Spleen (tissue), 11 donors: Measurements from ENCODE around the gene LAMC3. TPM values are rescaled to one million over a fixed set of nuclear protein-coding genes. Genes with fewer than 3 reads are reported as not detected.

Experiments used
- DNase-seq: peaks from one replicate; pipeline ENCODE4 v3.0.0-alpha.2; 2020
- H3K27ac ChIP-seq, 8 donors: fragments of 200-600 bp; sonication (generic) in 7 of 8; 1 replicate in 4 of 8; 2 replicates in 4 of 8; pipeline versions ENCODE4 v1.5.0 to v1.8.0; 2016 to 2021; ENCODE audit warnings: inconsistent platforms in 4 of 8, mild to moderate bottlenecking in 4 of 8, moderate library complexity in 1 of 8
- H3K27me3 ChIP-seq, 7 donors: fragments of 200-600 bp; sonication (generic) in 6 of 7; replicated peaks in 1 of 7; 1 replicate in 4 of 7; 2 replicates in 3 of 7; pipeline versions ENCODE4 v1.5.0 to v1.8.0; 2016 to 2021; ENCODE audit warnings: inconsistent platforms in 3 of 7, mild to moderate bottlenecking in 1 of 7
- H3K36me3 ChIP-seq, 6 donors: fragments of 200-600 bp; sonication (generic) in 5 of 6; 1 replicate in 4 of 6; 2 replicates in 2 of 6; pipeline versions ENCODE4 v1.5.0 to v1.8.0; 2016 to 2021; ENCODE audit warnings: inconsistent platforms in 2 of 6
- H3K4me1 ChIP-seq, 6 donors: fragments of 200-600 bp; sonication (generic) in 5 of 6; 1 replicate in 3 of 6; 2 replicates in 3 of 6; pipeline versions ENCODE4 v1.5.0 to v1.8.0; 2016 to 2021; ENCODE audit warnings: inconsistent platforms in 3 of 6
- H3K4me3 ChIP-seq, 8 donors: fragments of 200-600 bp; sonication (generic) in 7 of 8; 1 replicate in 4 of 8; 2 replicates in 4 of 8; pipeline versions ENCODE4 v1.5.0 to v1.8.0; 2016 to 2021; ENCODE audit warnings: inconsistent platforms in 4 of 8, mild to moderate bottlenecking in 4 of 8, moderate library complexity in 2 of 8
- H3K9me3 ChIP-seq, 8 donors: fragments of 200-600 bp; sonication (generic) in 7 of 8; 1 replicate in 4 of 8; 2 replicates in 4 of 8; pipeline versions ENCODE4 v1.5.0 to v1.8.0; 2016 to 2021; ENCODE audit warnings: inconsistent platforms in 4 of 8
- CTCF ChIP-seq, 11 experiments: fragments of 200-600 bp in 7 of 11; fragments of 450-650 bp in 4 of 11; sonication (generic) in 4 of 11; IDR thresholded peaks in 8 of 11; conservative IDR thresholded peaks in 3 of 11; 1 replicate in 7 of 11; 2 replicates in 4 of 11; pipeline versions ENCODE4 v1.4.0 to v1.8.0; 2016 to 2021; ENCODE audit warnings: antibody characterized with exemption in 11 of 11, inconsistent platforms in 4 of 11, mild to moderate bottlenecking in 1 of 11
- POLR2A ChIP-seq, 3 donors: fragments of 450-650 bp; IDR thresholded peaks; one replicate each; pipeline ENCODE4 v1.5.1; 2017; ENCODE audit warnings: antibody characterized with exemption in 3 of 3, mild to moderate bottlenecking in 1 of 3
- POLR2AphosphoS5 ChIP-seq, 3 donors: sonication (generic); formaldehyde crosslinking; IDR thresholded peaks; one replicate each; pipeline ENCODE4 v1.5.1; 2017; ENCODE audit warnings: antibody characterized with exemption in 3 of 3
- whole genome bisulfite sequencing, 5 donors: extraction: QIAGEN DNeasy Blood & Tissue Kit in 3 of 5; methylation state at CpG; one replicate each; pipeline versions ENCODE4 v1.1.5 to v1.1.7; 2013 to 2018; 5-methylcytosine and 5-hydroxymethylcytosine counted together
- intact Hi-C: fragments of 100-400 bp; cut with DNase I; formaldehyde crosslinking; loops from one replicate; pipeline ENCODE4 v1.15.0; 2023; ENCODE audit warnings: low total_unique reads
- polyA plus RNA-seq, 3 donors: library from polyadenylated mRNA; stranded (reverse); fragments of 200-250 nt; gene quantifications; one replicate each; pipeline ENCODE4 v1.2.1, GENCODE V29; 2013
- total RNA-seq, 7 donors: library from RNA; depleted of rRNA in 3 of 7; stranded (reverse); fragments of >200 nt in 3 of 7; fragmentation: NEBNext Ultra II Directional in 4 of 7; extraction: Animal tissue kit (Norgen Biotek cat#: 25700) in 4 of 7; gene quantifications; one replicate each; pipeline versions ENCODE4 v1.1.0 to v1.2.1, GENCODE V29; 2016 to 2021
- donor health status: healthy with polysubstance abuse.
- donor health status: DM: no; HTN: no; CAD: no; lungs with moderate emphysema.
- donor health status: DM: no; HTN: no; CAD: no.
- donor health status: Bipolar disorder and iron deficiency.
- donor health status: healthy.
- donor health status: DM: no; HTN: no; CAD: no.
- donor health status: DM: yes; HTN: yes; CAD: no.

Gene LAMC3
- total and polyA plus RNA-seq, 10 donors: 9.1 to 79.5 (median 34.6) TPM

GRCh38 chr9:131029574-131029952, 20.6 kb downstream of the LAMC3 start:
- no peaks in the 10 kb centered on the region for H3K36me3 ChIP-seq
- peaks cover 0 to 9% (median 0%) of the 10 kb centered on the region in 7 donors for H3K27me3 ChIP-seq
- intact Hi-C loops: no loop called here
- no peak for DNase-seq
- H3K4me1 ChIP-seq: no peaks in the 10 kb centered on the region
- no peaks in the 10 kb centered on the region for H3K9me3 ChIP-seq
- WGBS, 5 donors: 71 to 91% (median 86%) methylated on average over 3 of the region's 3 CpGs
- no peak for TF ChIP-seq CTCF (IDR thresholded peaks at IDR 0.05 in 8 of 11, conservative IDR thresholded peaks at IDR 0.05 in 3 of 11)
- no peak for TF ChIP-seq POLR2A (IDR thresholded peaks at IDR 0.05)
- TF ChIP-seq POLR2AphosphoS5 (IDR thresholded peaks at IDR 0.05): no peak
- H3K4me3 ChIP-seq: no peak overlapping the region
- H3K27ac ChIP-seq: no peak overlapping the region

GRCh38 chr9:131030239-131031004, 21.4 kb downstream of the LAMC3 start:
- intact Hi-C loops: no loop called here
- 80 to 95% (median 88%) methylated on average over 9 to 13 of the region's 13 CpGs for WGBS, 5 donors

GRCh38 chr9:131031005-131031641, 22.1 kb downstream of the LAMC3 start:
- 81 to 91% (median 87%) methylated on average over 13 to 17 of the region's 17 CpGs for WGBS, 5 donors
- no peak overlapping the region for H3K4me3 ChIP-seq
- no peaks in the 10 kb centered on the region for H3K27me3 ChIP-seq
- no peaks in the 10 kb centered on the region for H3K36me3 ChIP-seq
- intact Hi-C loops: no loop called here
- no peak for TF ChIP-seq CTCF (IDR thresholded peaks at IDR 0.05 in 8 of 11, conservative IDR thresholded peaks at IDR 0.05 in 3 of 11)
- no peak for TF ChIP-seq POLR2AphosphoS5 (IDR thresholded peaks at IDR 0.05)
- TF ChIP-seq POLR2A (IDR thresholded peaks at IDR 0.05): no peak
- no peak for DNase-seq
- peaks cover 0 to 3% (median 0%) of the 10 kb centered on the region in 6 donors for H3K4me1 ChIP-seq
- H3K9me3 ChIP-seq: no peaks in the 10 kb centered on the region
- H3K27ac ChIP-seq: no peak overlapping the region

More at GRCh38 chr9:131030239-131031004, 21.4 kb downstream of the LAMC3 start:
- no peaks in the 10 kb centered on the region for H3K36me3 ChIP-seq
- no peaks in the 10 kb centered on the region for H3K9me3 ChIP-seq
- H3K4me1 ChIP-seq: no peaks in the 10 kb centered on the region
- H3K27ac ChIP-seq: no peak overlapping the region
- no peak for TF ChIP-seq CTCF (IDR thresholded peaks at IDR 0.05 in 8 of 11, conservative IDR thresholded peaks at IDR 0.05 in 3 of 11)
- no peak overlapping the region for H3K4me3 ChIP-seq
- peaks cover 0 to 5% (median 0%) of the 10 kb centered on the region in 7 donors for H3K27me3 ChIP-seq
- DNase-seq: no peak

GRCh38 chr9:131031642-131032005, 22.6 kb downstream of the LAMC3 start:
- intact Hi-C loops: no loop called here

More at GRCh38 chr9:131031642-131032005, 22.6 kb downstream of the LAMC3 start:
- Histone ChIP-seq H3K9me3 (no peaks in the 10 kb centered on the region), H3K4me1 (peaks cover 0 to 7% (median 0%) of the 10 kb centered on the region in 6 donors), H3K27ac (no peak overlapping the region), H3K36me3 (no peaks in the 10 kb centered on the region), H3K27me3 (no peaks in the 10 kb centered on the region), H3K4me3 (no peak overlapping the region)
- DNase-seq: no peak
- TF ChIP-seq CTCF (IDR thresholded peaks at IDR 0.05 in 8 of 11, conservative IDR thresholded peaks at IDR 0.05 in 3 of 11) (no peak), POLR2A (IDR thresholded peaks at IDR 0.05) (no peak), POLR2AphosphoS5 (IDR thresholded peaks at IDR 0.05) (no peak)
- WGBS, 5 donors: 53 to 79% (median 71%) methylated on average over 4 to 7 of the region's 7 CpGs
